Panc1 (cell line): ENCODE measurements around the gene RILPL1. TPM values are rescaled to one million over a fixed set of nuclear protein-coding genes. Genes with fewer than 3 reads are reported as not detected.

Experiments used
- ATAC-seq: fragments of 200-7000 bp; cut with Tn5 transposase; 2 replicates; pipeline ENCODE4 v1.9.1; 2020; ENCODE audit warnings: mild to moderate bottlenecking, moderate library complexity
- BruUV-seq: library from RNA; stranded (reverse); fragments of 400-500 nt; replicated peaks from 2 replicates; lab custom pipeline; 2021; lab: Mats Ljungman, UMichigan
- CTCF ChIA-PET: fragments of 300-600 bp; sonication (Branson Sonifier 250); formaldehyde crosslinking; loops from one replicate; lab custom pipeline; 2022; ENCODE audit warnings: antibody characterized with exemption; lab: Charles Lee
- POLR2A ChIA-PET: fragments of 300-600 bp; sonication (Branson Sonifier 250); formaldehyde crosslinking; loops from one replicate; lab custom pipeline; 2022; ENCODE audit warnings: antibody characterized with exemption; lab: Charles Lee
- DNase-seq: peaks from one replicate; pipeline ENCODE4 v3.0.0-alpha.2; 2010; ENCODE audit warnings: low read depth, low spot score
- H3K27ac ChIP-seq: 2 replicates; pipeline ENCODE4 v1.5.1; 2011; ENCODE audit warnings: mild to moderate bottlenecking, low read length, inconsistent platforms
- H3K27me3 ChIP-seq: fragments of 200-500 bp; sonication (Bioruptor generic); 2 replicates; pipeline ENCODE4 v1.6.0; 2014; ENCODE audit warnings: low read length, inconsistent platforms; ENCODE audit not compliant: control insufficient read depth, insufficient read depth
- H3K36me3 ChIP-seq: fragments of 200-500 bp; sonication (Bioruptor generic); 2 replicates; pipeline ENCODE4 v1.5.1; 2014; ENCODE audit warnings: inconsistent platforms, mild to moderate bottlenecking, low read length, moderate library complexity; ENCODE audit not compliant: control insufficient read depth, insufficient read depth
- H3K4me1 ChIP-seq: 2 replicates; pipeline ENCODE4 v1.5.1; 2011; ENCODE audit warnings: inconsistent platforms, mild to moderate bottlenecking, low read length, moderate library complexity; ENCODE audit not compliant: control insufficient read depth, insufficient read depth
- H3K4me3 ChIP-seq, 2 experiments: 2 replicates each; pipeline ENCODE4 v1.5.1; 2011 to 2012; ENCODE audit warnings: low read depth in 2 of 2, low read length in 2 of 2, mild to moderate bottlenecking in 2 of 2, inconsistent platforms in 1 of 2, moderate library complexity in 1 of 2
- H3K9me3 ChIP-seq: fragments of 200-500 bp; sonication (Bioruptor generic); 2 replicates; pipeline ENCODE4 v1.5.1; 2014; ENCODE audit warnings: low read depth, mild to moderate bottlenecking, inconsistent platforms, low read length, moderate library complexity; ENCODE audit not compliant: control insufficient read depth, insufficient read depth
- POLR2AphosphoS5 ChIP-seq: IDR thresholded peaks from 2 replicates; pipeline ENCODE4 v1.6.1; 2012; ENCODE audit warnings: mild to moderate bottlenecking, low read depth, low read length, moderate library complexity
- SIN3A ChIP-seq: IDR thresholded peaks from 2 replicates; pipeline ENCODE4 v1.6.1; 2012; ENCODE audit warnings: low read depth, mild to moderate bottlenecking, low read length, moderate library complexity, borderline replicate concordance; ENCODE audit not compliant: insufficient read depth
- TCF7L2 ChIP-seq: IDR thresholded peaks from 2 replicates; pipeline ENCODE4 v1.6.1; 2011; ENCODE audit warnings: mild to moderate bottlenecking, low read depth, low read length, inconsistent platforms
- in situ Hi-C: cut with HindIII; loops from 2 replicates; pipeline ENCODE4 v1.10.0; 2016; ENCODE audit warnings: low sequenced_read_pairs, low pct_unique_long_range_greater_than_20kb
- intact Hi-C: fragments of 100-400 bp; cut with micrococcal nuclease; formaldehyde crosslinking; loops from one replicate; pipeline ENCODE4 v1.10.0; 2022; ENCODE audit not compliant: unreplicated experiment
- total RNA-seq: library from RNA; stranded (reverse); gene quantifications from one replicate; pipeline ENCODE4 v1.2.1, GENCODE V29; 2021; ENCODE audit not compliant: unreplicated experiment
- TF ChIP-seq, protein P1 (sequence below): fragments of 450-650 bp; IDR thresholded peaks from 2 replicates; pipeline ENCODE4 v1.5.1; 2017; ENCODE audit warnings: mild to moderate bottlenecking
- TF ChIP-seq, protein P2 (sequence below), 2 experiments: IDR thresholded peaks; 2 replicates each; pipeline ENCODE4 v1.6.1; 2011 to 2012; ENCODE audit warnings: low read depth in 2 of 2, control low read depth in 1 of 2, low read length in 1 of 2, mild to moderate bottlenecking in 1 of 2, moderate library complexity in 1 of 2; ENCODE audit not compliant: insufficient read depth in 1 of 2

RILPL1 gene
- total RNA-seq, 1 experiment from 2014 or later = 16.2 TPM

DNA sequence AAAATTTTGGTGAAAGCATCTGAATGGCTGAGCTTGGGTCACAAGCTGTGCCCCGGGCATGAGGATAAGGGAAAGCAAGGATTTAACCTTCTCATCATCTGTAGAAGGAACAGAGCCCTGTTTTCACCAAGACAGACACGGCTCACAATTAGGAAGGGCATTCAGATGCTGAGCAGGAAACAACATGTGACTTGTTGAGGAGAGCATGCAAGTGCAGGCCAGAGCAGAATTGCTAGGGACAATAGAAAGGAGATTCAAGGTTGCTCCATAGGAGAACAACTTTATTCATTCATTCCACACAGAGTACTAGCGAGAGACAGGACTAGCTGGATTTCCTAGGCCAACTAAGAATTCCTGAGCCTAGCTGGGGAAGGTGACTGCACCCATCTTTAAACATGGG lies 14.6 kb upstream of the RILPL1 start:
- DNase-seq (no peak), ATAC-seq (no peak)
- Histone ChIP-seq H3K9me3 (no peaks in the 10 kb centered on the region), H3K4me3 (no peak overlapping the region), H3K36me3 (no peaks in the 10 kb centered on the region), H3K27me3 (no peaks in the 10 kb centered on the region), H3K4me1 (no peaks in the 10 kb centered on the region), H3K27ac (no peak overlapping the region)
- no TSS peak for BruUV-seq
- CTCF ChIA-PET = interaction anchor here (0.5 kb wide), 1 partner anchor 12 kb away, joined by 3 read pairs; no protein-coding TSS in a partner anchor
- intact Hi-C loops (no loop called here), in situ Hi-C loops (no loop called here)
- POLR2A ChIA-PET = no interaction called here
- no peak for TF ChIP-seq TCF7L2
- TF ChIP-seq, protein P1, sequence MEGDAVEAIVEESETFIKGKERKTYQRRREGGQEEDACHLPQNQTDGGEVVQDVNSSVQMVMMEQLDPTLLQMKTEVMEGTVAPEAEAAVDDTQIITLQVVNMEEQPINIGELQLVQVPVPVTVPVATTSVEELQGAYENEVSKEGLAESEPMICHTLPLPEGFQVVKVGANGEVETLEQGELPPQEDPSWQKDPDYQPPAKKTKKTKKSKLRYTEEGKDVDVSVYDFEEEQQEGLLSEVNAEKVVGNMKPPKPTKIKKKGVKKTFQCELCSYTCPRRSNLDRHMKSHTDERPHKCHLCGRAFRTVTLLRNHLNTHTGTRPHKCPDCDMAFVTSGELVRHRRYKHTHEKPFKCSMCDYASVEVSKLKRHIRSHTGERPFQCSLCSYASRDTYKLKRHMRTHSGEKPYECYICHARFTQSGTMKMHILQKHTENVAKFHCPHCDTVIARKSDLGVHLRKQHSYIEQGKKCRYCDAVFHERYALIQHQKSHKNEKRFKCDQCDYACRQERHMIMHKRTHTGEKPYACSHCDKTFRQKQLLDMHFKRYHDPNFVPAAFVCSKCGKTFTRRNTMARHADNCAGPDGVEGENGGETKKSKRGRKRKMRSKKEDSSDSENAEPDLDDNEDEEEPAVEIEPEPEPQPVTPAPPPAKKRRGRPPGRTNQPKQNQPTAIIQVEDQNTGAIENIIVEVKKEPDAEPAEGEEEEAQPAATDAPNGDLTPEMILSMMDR = no peak
- no peak for TF ChIP-seq SIN3A
- TF ChIP-seq, protein P2, sequence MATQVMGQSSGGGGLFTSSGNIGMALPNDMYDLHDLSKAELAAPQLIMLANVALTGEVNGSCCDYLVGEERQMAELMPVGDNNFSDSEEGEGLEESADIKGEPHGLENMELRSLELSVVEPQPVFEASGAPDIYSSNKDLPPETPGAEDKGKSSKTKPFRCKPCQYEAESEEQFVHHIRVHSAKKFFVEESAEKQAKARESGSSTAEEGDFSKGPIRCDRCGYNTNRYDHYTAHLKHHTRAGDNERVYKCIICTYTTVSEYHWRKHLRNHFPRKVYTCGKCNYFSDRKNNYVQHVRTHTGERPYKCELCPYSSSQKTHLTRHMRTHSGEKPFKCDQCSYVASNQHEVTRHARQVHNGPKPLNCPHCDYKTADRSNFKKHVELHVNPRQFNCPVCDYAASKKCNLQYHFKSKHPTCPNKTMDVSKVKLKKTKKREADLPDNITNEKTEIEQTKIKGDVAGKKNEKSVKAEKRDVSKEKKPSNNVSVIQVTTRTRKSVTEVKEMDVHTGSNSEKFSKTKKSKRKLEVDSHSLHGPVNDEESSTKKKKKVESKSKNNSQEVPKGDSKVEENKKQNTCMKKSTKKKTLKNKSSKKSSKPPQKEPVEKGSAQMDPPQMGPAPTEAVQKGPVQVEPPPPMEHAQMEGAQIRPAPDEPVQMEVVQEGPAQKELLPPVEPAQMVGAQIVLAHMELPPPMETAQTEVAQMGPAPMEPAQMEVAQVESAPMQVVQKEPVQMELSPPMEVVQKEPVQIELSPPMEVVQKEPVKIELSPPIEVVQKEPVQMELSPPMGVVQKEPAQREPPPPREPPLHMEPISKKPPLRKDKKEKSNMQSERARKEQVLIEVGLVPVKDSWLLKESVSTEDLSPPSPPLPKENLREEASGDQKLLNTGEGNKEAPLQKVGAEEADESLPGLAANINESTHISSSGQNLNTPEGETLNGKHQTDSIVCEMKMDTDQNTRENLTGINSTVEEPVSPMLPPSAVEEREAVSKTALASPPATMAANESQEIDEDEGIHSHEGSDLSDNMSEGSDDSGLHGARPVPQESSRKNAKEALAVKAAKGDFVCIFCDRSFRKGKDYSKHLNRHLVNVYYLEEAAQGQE (IDR thresholded peaks at IDR 0.05; ENCODE audit: insufficient read depth in 1 of 2, low read depth in 2 of 2, low read length in 1 of 2) = no peak
- no peak for TF ChIP-seq POLR2AphosphoS5

DNA sequence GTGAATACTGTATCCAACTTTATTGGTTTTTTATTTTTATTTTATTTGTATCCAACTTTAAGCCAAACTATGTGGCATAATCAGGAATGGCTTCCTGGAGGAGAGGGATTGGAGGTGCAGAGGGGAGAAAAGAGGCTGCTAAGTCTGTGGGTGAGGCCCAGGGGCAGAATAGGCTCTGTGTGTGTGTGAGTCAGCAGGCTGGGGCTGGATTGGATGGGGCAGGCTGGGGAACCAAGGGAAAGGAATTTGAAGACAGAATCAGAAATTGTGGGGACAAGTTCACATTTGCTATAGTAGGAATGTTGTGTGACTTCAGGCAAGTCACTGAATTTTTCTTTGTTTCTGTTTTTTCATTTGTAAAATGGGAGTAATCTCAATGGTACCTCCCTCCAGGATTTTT lies 12.8 kb upstream of the RILPL1 start:
- Histone ChIP-seq H3K4me1 (no peaks in the 10 kb centered on the region), H3K27ac (no peak overlapping the region), H3K9me3 (no peaks in the 10 kb centered on the region), H3K4me3 (no peak overlapping the region), H3K36me3 (no peaks in the 10 kb centered on the region), H3K27me3 (no peaks in the 10 kb centered on the region)
- in situ Hi-C loops (no loop called here), intact Hi-C loops (no loop called here)
- ChIA-PET CTCF (no interaction called here), POLR2A (interaction anchor here (0.6 kb wide), 1 partner anchor 25 kb away, joined by 5 read pairs; no protein-coding TSS in a partner anchor)
- TF ChIP-seq POLR2AphosphoS5 (no peak), SIN3A (no peak), TCF7L2 (no peak)
- TF ChIP-seq, protein P2 (IDR thresholded peaks at IDR 0.05; ENCODE audit: insufficient read depth in 1 of 2, low read depth in 2 of 2, low read length in 1 of 2) = no peak
- TF ChIP-seq, protein P1 = no peak
- ATAC-seq = no peak
- BruUV-seq = no TSS peak
- DNase-seq = no peak
